ENCODE results near the gene EHD4.

EHD4 gene

GRCh38 chr15:41933326-41933725 lies 39.0 kb downstream of the EHD4 start:
- TF ChIP-seq MYC (IDR thresholded peaks at IDR 0.05; ENCODE audit: low read depth, low read length) (no peak), MAX (IDR thresholded peaks at IDR 0.05; ENCODE audit: low read depth, low read length) (no peak), CTCF (IDR thresholded peaks at IDR 0.05; ENCODE audit: low read depth, low read length) (no peak), POLR2A (IDR thresholded peaks at IDR 0.05; ENCODE audit: extremely low read depth, insufficient read length) (no peak)
- no peak for DNase-seq (ENCODE audit: low read depth)
- no peak overlapping the region for H3K4me3 ChIP-seq (ENCODE audit: low read depth, low read length)

- no peak overlapping the region for H3K4me3 ChIP-seq (ENCODE audit: low read depth, low read length)
- no peak for DNase-seq (ENCODE audit: low read depth)
- TF ChIP-seq MAX (IDR thresholded peaks at IDR 0.05; ENCODE audit: low read depth, low read length) (no peak), CTCF (IDR thresholded peaks at IDR 0.05; ENCODE audit: low read depth, low read length) (no peak), MYC (IDR thresholded peaks at IDR 0.05; ENCODE audit: low read depth, low read length) (no peak), POLR2A (IDR thresholded peaks at IDR 0.05; ENCODE audit: extremely low read depth, insufficient read length) (no peak)
Measured at GRCh38 chr15:41932511-41933289, 39.7 kb downstream of the EHD4 start.

GRCh38 chr15:41932101-41932500 lies 40.3 kb downstream of the EHD4 start:
- no peak overlapping the region for H3K4me3 ChIP-seq (ENCODE audit: low read depth, low read length)
- DNase-seq (ENCODE audit: low read depth), result no peak
- TF ChIP-seq MYC (IDR thresholded peaks at IDR 0.05; ENCODE audit: low read depth, low read length) (no peak), POLR2A (IDR thresholded peaks at IDR 0.05; ENCODE audit: extremely low read depth, insufficient read length) (no peak), MAX (IDR thresholded peaks at IDR 0.05; ENCODE audit: low read depth, low read length) (no peak), CTCF (IDR thresholded peaks at IDR 0.05; ENCODE audit: low read depth, low read length) (no peak)

- no peak overlapping the region for H3K4me3 ChIP-seq (ENCODE audit: low read depth, low read length)
- DNase-seq (ENCODE audit: low read depth), result no peak
- TF ChIP-seq CTCF (IDR thresholded peaks at IDR 0.05; ENCODE audit: low read depth, low read length), result no peak
- no peak for TF ChIP-seq POLR2A (IDR thresholded peaks at IDR 0.05; ENCODE audit: extremely low read depth, insufficient read length)
- TF ChIP-seq MYC (IDR thresholded peaks at IDR 0.05; ENCODE audit: low read depth, low read length), result no peak
- TF ChIP-seq MAX (IDR thresholded peaks at IDR 0.05; ENCODE audit: low read depth, low read length), result no peak
Measured at GRCh38 chr15:41930867-41931222, 41.5 kb downstream of the EHD4 start.

- TF ChIP-seq MAX (IDR thresholded peaks at IDR 0.05; ENCODE audit: low read depth, low read length) (no peak), POLR2A (IDR thresholded peaks at IDR 0.05; ENCODE audit: extremely low read depth, insufficient read length) (no peak), CTCF (IDR thresholded peaks at IDR 0.05; ENCODE audit: low read depth, low read length) (no peak), MYC (IDR thresholded peaks at IDR 0.05; ENCODE audit: low read depth, low read length) (no peak)
- peak; percentile 71 for DNase-seq (ENCODE audit: low read depth)
- H3K4me3 ChIP-seq (ENCODE audit: low read depth, low read length), result no peak overlapping the region
Measured at GRCh38 chr15:41930221-41930866, 42.0 kb downstream of the EHD4 start.
